Esophagus (tissue), 2 donors: ENCODE data around the gene TOMM5. TPM values are rescaled to one million over a fixed set of nuclear protein-coding genes. Genes with fewer than 3 reads are reported as not detected.
A peak's percentile ranks its signal among the peaks of the same experiment; 100 is the strongest.

Experiments
- H3K27ac ChIP-seq, 2 donors: one replicate each; pipeline ENCODE4 v1.5.1; 2013; ENCODE audit warnings: low read depth in 2 of 2, mild to moderate bottlenecking in 2 of 2, inconsistent platforms in 1 of 2, low read length in 1 of 2, moderate library complexity in 1 of 2
- H3K27me3 ChIP-seq, 2 donors: one replicate each; pipeline ENCODE4 v1.6.1; 2013; ENCODE audit warnings: low read length in 2 of 2, control low read depth in 1 of 2, mild to moderate bottlenecking in 1 of 2; ENCODE audit not compliant: insufficient read depth in 2 of 2, control insufficient read depth in 1 of 2
- H3K36me3 ChIP-seq, 2 donors: one replicate each; pipeline ENCODE4 v1.6.1; 2013; ENCODE audit warnings: low read length in 1 of 2; ENCODE audit not compliant: control insufficient read depth in 2 of 2, insufficient read depth in 2 of 2
- H3K4me1 ChIP-seq, 2 donors: one replicate each; pipeline ENCODE4 v1.6.1; 2013; ENCODE audit warnings: low read length in 1 of 2; ENCODE audit not compliant: control insufficient read depth in 2 of 2, insufficient read depth in 2 of 2
- H3K4me3 ChIP-seq, 2 donors: one replicate each; pipeline ENCODE4 v1.5.1; 2013; ENCODE audit warnings: low read length in 2 of 2, mild to moderate bottlenecking in 2 of 2, low read depth in 1 of 2, moderate library complexity in 1 of 2
- H3K9me3 ChIP-seq, 2 donors: one replicate each; pipeline ENCODE4 v1.6.1; 2013; ENCODE audit warnings: mild to moderate bottlenecking in 2 of 2, low read depth in 1 of 2, low read length in 1 of 2, moderate library complexity in 1 of 2; ENCODE audit not compliant: control insufficient read depth in 2 of 2, insufficient read depth in 1 of 2
- WGBS, 2 donors: extraction: QIAGEN DNeasy Blood & Tissue Kit; methylation state at CpG; one replicate each; pipeline ENCODE4 v1.1.7; 2013; 5-methylcytosine and 5-hydroxymethylcytosine counted together
- polyA plus RNA-seq, 2 donors: library from polyadenylated mRNA; stranded (reverse); fragments of 200-250 nt; gene quantifications; one replicate each; pipeline ENCODE4 v1.2.3, GENCODE V29; 2013
- donor health status: healthy with polysubstance abuse.
- donor health status: Bipolar disorder and iron deficiency.

TOMM5 gene
- polyA plus RNA-seq, 2 donors, result 93.3 to 113 TPM

GRCh38 chr9:37587521-37587920 lies 4.9 kb downstream of the TOMM5 start:
- WGBS, 2 donors, result 69 to 80% methylated on average over 4 of the region's 4 CpGs
- Histone ChIP-seq H3K4me1 (peaks cover 0 to 4% of the 10 kb centered on the region in 2 donors), H3K36me3 (peaks cover 0 to 7% of the 10 kb centered on the region in 2 donors), H3K9me3 (no peaks in the 10 kb centered on the region), H3K4me3 (no peak overlapping the region), H3K27me3 (no peaks in the 10 kb centered on the region), H3K27ac (no peak overlapping the region)

GRCh38 chr9:37583522-37584121 lies 8.8 kb downstream of the TOMM5 start:
- 85 to 91% methylated on average over 3 of the region's 3 CpGs for WGBS, 2 donors
- H3K4me3 ChIP-seq, result no peak overlapping the region
- no peaks in the 10 kb centered on the region for H3K9me3 ChIP-seq
- H3K36me3 ChIP-seq, result peaks cover 3 to 7% of the 10 kb centered on the region in 2 donors
- H3K27ac ChIP-seq, result no peak overlapping the region
- H3K27me3 ChIP-seq, result no peaks in the 10 kb centered on the region
- H3K4me1 ChIP-seq, result no peaks in the 10 kb centered on the region

- Histone ChIP-seq H3K27ac (no peak overlapping the region), H3K36me3 (peaks cover 3 to 7% of the 10 kb centered on the region in 2 donors), H3K4me1 (no peaks in the 10 kb centered on the region), H3K27me3 (no peaks in the 10 kb centered on the region), H3K9me3 (no peaks in the 10 kb centered on the region), H3K4me3 (no peak overlapping the region)
- 71 to 73% methylated on average over 6 of the region's 6 CpGs for WGBS, 2 donors
Measured at GRCh38 chr9:37582548-37583157, 9.7 kb downstream of the TOMM5 start.

- 0 to 1% methylated on average over 81 of the region's 81 CpGs for WGBS, 2 donors
- Histone ChIP-seq H3K27me3 (no peaks in the 10 kb centered on the region), H3K4me1 (no peaks in the 10 kb centered on the region), H3K4me3 (peak within 1 kb of the TSS; percentile 87 to 89), H3K36me3 (peaks cover 0 to 3% of the 10 kb centered on the region in 2 donors), H3K27ac (peak within 1 kb of the TSS; percentile 82 to 89), H3K9me3 (no peaks in the 10 kb centered on the region)
Measured at GRCh38 chr9:37575921-37576721, 16.3 kb downstream of the TOMM5 start, which contains the start of gene FBXO10. Gene FBXO10, minus strand, starts transcription at chr9:37576380. Its CDS starts 34,612 bp downstream, at chr9:37541768.

DNA sequence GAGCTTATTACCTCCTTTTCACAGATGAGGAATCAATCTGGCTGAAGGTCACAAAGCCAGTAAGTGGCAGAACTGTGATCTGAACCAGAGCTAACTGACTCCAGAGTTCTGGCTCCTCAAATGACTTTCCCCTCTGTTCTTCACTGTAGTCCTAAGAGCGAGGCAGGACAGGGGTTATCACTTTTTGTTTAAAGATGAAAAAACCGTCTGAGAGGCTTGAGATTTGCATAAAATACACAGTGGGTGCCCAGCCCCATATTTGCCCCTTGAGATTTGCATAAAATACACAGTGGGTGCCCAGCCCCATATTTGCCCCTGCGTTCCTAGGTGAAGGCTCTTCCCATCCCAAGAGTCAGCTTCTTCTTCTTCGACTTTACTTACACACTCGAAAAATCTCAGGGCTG lies 16.9 kb downstream of the TOMM5 start:
- peaks cover 0 to under 1% of the 10 kb centered on the region in 2 donors for H3K36me3 ChIP-seq
- H3K27ac ChIP-seq, result peak overlapping the region; percentile 82 to 89
- H3K27me3 ChIP-seq, result no peaks in the 10 kb centered on the region
- no peaks in the 10 kb centered on the region for H3K9me3 ChIP-seq
- 10 to 14% methylated on average over 5 of the region's 5 CpGs for WGBS, 2 donors
- H3K4me3 ChIP-seq, result peak overlapping the region; percentile 87 to 89
- H3K4me1 ChIP-seq, result no peaks in the 10 kb centered on the region

DNA sequence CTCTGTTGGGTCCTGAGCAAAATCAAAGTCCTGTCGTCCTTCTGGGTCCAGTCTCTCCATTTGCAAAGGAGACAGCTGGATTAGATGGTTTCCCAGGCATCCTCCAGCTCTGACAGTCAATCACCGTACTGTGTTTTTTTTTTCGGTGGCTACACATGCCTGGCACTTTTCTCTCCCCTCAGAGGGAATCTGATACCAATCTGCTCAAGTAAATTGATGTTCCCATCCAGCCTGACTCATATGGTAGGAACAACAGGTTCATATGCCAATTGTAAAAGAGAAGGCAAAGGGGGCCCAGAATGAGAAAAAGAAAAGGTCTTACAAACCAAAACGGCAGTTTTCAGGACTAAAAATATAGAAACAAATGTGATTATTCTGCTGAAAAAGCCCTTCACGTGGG lies 17.4 kb downstream of the TOMM5 start:
- Histone ChIP-seq H3K9me3 (no peaks in the 10 kb centered on the region), H3K27me3 (no peaks in the 10 kb centered on the region), H3K4me3 (no peak overlapping the region), H3K4me1 (no peaks in the 10 kb centered on the region), H3K27ac (no peak overlapping the region), H3K36me3 (no peaks in the 10 kb centered on the region)
- 48 to 69% methylated on average over 5 of the region's 5 CpGs for WGBS, 2 donors

DNA sequence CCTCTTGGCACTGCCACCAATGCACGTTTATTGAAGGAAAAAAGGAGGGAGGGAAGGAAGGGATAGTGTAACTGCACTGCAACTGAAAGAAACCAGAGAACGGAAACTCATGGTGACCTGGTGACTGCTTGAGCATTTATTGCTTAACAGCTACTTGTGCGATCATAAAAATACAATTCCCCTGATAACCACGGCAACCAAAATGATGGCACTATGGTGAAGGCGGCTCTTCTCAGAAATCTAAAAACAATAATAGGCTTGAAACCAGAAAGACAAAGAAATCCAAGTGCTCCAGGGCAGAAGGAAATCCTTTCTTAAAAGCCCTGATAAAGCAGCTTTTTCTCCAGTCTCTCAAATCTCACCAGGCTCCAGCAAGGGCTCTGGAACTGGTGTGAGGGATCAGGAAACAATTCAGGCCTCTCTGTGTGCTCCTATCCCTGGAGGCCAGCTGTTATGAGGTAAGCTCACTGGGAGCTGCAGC lies 18.1 kb downstream of the TOMM5 start:
- no peaks in the 10 kb centered on the region for H3K36me3 ChIP-seq
- 47 to 61% methylated on average over 5 of the region's 5 CpGs for WGBS, 2 donors
- H3K4me3 ChIP-seq, result no peak overlapping the region
- no peaks in the 10 kb centered on the region for H3K4me1 ChIP-seq
- H3K27me3 ChIP-seq, result no peaks in the 10 kb centered on the region
- no peaks in the 10 kb centered on the region for H3K9me3 ChIP-seq
- no peak overlapping the region for H3K27ac ChIP-seq

DNA sequence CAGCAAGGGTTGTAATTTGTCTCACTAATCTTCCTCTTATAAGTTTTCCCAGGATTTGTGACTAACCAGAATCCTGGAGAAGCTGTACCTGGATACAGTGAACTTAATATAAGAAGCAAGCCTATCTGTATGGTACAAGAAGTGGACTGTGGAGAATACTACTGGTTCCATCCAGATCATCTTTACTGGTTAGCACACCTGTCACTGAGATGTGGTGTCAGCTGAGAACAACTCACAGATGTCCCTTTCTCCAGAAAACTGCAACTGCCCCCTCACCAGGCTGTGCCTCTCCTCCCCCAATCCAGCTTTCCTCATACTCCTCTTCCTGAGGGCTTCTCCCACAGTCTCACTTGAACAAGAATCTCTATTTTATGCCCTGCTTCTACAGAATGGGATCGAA lies 21.1 kb downstream of the TOMM5 start:
- H3K27ac ChIP-seq, result no peak overlapping the region
- H3K9me3 ChIP-seq, result no peaks in the 10 kb centered on the region
- no peaks in the 10 kb centered on the region for H3K36me3 ChIP-seq
- H3K27me3 ChIP-seq, result no peaks in the 10 kb centered on the region
- 93 to 100% methylated on average over 1 of the region's 1 CpG for WGBS, 2 donors
- H3K4me1 ChIP-seq, result no peaks in the 10 kb centered on the region
- no peak overlapping the region for H3K4me3 ChIP-seq

DNA sequence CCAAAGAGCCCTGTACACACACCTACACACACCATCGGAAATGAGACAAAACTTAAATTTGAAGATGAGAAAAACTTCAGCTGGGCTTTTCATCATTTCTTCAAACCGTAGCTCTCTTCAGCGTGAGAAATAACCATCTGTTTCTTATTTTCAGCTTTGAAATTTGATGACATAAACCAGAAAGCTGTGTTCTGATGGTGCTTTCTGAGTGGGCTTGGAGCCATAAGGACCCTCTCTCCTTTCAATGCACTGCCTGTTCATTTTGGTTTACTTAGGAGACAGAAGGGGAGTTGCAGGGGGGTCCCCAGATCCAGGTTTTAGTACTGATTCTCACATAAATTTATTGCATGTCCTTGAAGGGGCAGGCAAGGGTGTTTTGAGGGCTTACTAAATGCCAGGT lies 25.7 kb downstream of the TOMM5 start:
- H3K9me3 ChIP-seq, result no peaks in the 10 kb centered on the region
- WGBS, 2 donors, result 75 to 86% methylated on average over 3 of the region's 3 CpGs
- no peak overlapping the region for H3K27ac ChIP-seq
- H3K4me3 ChIP-seq, result no peak overlapping the region
- H3K27me3 ChIP-seq, result no peaks in the 10 kb centered on the region
- no peaks in the 10 kb centered on the region for H3K36me3 ChIP-seq
- no peaks in the 10 kb centered on the region for H3K4me1 ChIP-seq
